CD4-positive, alpha-beta T cell treated with Interleukin-4 for 1 hour (primary cell): Measurements from ENCODE around the gene INPP5F.
A peak's percentile ranks its signal among the peaks of the same experiment; 100 is the strongest.
"Not testable (repeated sequence)": the region's sequence is repeated elsewhere in the genome, so short reads cannot be mapped to it uniquely, and the experiment has no call there.

Source experiments
- DNase-seq, 2 donors: peaks; one replicate each; pipeline ENCODE4 v3.0.0-alpha.2; 2020 to 2022

The INPP5F gene

DNA sequence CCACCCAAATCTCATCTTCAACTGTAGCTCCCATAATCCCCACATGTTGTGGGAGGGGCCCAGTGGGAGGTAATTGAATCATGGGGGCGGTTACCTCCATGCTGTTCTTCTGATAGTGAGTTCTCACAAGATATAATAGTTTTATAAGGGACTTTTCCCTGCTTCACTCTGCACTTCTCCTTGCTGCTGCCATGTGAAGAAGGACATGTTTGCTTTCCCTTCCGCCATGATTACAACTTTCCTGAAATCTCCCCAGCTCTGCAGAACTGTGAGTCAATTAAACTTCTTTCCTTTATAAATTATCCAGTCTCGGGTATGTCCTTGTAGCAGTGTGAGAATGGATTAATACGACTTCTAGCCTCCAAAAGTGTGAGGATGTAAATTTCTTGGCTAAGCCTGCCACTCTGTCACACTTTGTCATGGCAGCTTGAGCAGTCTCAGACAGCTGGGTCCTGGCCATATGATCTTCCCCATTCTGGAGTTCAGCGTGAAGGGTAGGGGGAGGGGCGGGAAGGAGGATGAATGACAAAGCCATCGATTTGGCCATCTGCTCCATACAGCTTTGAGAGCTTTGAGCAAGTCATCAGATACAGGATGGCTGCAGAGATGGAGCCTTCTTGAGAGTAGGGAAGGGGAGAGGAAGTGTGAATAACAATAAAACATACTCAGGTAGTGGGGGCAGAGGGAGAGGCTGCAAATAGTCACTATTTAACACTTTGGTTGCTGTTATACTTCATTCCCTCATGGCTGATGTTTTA lies 19.1 kb upstream of the INPP5F start:
- DNase-seq: no peak

DNA sequence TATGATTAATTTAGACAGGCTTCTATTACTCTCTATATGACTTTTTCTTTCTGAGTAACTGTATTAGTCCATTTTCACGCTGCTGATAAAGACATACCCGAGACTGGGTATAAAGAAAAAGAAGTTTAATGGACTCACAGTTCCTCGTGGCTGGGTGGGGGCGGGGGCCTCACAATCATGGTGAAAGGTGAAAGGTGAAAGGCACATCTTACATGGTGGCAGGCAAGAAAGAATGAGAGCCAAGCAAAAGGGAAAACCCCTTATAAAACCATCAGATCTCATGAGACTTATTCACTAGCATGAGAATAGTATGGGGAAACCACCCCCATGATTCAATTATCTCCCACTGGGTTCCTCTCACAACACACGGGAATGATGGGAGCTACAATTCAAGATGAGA lies 18.5 kb upstream of the INPP5F start:
- DNase-seq: not testable (repeated sequence)

DNA sequence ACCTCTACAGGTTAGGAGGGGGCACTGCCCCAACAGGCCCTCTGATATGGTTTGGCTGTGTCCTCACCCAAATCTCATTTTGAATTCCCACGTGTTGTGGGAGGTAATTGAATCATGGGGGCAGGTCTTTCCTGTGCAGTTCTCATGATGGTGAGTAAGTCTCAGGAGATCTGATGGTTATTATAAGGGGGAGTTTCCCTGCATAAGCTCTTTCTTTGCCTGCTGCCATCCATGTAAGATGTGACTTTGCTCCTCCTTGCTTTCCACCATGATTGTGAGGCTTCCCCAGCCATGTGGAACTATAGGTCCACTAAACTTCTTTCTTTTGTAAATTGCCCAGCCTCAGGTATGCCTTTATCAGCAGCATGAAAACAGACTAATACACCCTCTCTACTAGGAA lies 14.9 kb upstream of the INPP5F start:
- not testable (repeated sequence) for DNase-seq

DNA sequence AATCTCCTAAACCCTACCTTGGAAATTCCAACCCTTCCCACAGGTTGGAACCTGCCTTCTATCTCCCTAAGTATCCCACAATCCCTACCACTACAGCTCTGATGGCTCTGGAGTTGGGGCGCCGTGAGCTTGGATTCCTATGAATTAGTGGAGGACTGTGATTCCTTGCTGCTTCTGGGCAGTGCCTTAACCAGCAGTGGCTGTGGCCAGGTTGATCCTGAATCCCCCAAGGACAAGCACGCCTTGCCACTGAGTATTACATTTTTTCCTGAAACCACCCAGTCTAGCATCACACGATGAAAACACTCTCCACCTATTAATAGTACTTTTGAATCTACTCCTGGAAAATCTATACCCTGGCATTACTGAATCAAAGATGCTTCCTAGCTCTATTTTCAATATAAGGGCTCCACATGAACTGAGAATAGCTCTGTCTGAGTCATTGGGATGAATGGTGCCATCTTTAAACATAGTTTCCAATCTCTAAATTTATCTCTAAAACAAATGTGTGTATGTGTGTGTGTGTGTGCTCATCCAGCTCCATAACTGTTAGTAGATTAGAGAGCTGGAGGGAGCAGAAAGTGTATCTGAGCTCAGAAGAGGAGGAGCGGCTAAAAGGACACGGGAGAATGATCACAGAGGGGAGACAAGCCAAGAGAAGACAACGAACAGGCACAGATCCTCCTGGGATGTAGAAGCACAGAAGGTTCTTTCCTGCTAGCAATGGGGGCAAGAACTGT lies 11.9 kb upstream of the INPP5F start:
- DNase-seq: no peak

DNA sequence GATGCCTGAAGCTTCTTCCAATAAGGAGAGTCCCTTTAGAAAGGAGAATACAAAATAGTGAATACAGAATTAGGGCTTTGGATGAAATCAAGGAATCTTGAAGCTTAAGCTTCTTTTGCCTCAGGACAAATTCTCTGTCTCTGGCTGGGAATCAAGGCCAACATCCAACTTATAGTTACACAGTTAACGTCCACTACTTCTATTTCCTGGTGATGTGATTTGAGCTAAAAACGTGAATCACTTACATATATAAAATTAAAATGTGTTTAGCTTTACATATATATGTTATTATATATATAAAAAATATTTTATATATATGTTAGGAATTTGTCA lies 11.4 kb upstream of the INPP5F start:
- no peak for DNase-seq

DNA sequence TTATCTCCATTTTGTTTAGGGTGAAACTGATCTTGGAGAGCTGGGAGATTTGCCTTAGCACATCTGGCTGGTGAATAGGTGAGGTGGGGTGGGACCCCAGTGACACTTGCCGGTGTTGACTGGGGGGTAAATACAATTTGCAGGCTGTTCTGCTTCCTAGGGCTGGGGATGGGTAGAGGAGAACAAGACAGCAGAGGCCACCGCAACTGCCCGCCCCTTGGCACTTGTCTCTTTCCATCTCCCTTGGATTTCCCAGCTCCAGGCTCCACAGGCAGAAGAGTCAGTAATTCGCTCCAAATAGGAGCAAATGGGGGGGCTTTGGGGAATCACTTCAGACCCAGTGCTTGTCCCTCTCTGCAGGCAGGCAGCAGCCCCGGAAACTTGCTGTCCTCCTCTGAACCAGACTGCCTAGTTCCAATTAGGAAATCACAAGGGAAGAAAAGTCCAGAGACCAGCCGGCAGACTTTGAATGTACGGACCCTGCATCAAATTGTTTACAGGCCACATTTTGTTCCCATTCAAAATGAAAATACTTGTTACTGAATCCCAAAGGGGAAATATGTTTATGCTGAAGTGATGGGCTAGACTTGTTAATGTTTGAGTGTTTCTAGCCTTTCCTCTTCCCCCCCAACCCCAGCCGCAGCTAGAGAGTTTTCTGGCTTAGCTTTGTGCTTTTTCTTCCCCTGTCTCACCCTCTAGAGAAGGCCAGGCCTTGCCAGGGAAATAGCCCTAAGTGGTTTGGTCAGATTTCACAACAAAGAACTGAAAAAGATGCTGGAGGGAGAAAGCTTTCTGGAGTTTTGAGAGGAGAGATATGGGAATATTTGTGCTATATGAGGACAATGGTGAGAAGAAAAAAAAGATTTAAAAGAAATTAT lies 10.0 kb upstream of the INPP5F start:
- no peak for DNase-seq

DNA sequence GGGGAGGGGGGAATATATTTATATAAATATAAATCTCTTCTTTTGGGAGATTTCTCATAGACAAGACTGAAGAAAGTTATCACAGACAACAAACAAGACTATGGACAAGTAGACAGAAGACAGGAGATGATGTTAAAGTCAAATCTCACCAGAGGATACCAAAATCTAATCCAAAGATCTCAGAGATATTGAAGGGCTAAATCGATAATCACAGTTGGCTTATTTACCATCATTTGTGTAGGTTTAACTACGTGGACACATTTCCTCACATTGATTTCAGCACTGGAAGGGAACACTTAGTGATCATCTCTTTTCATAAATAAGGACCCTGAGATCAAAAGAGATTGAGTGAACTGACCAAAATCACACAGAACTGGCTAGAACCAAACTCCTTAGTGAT lies 2.7 kb upstream of the INPP5F start:
- DNase-seq: no peak

DNA sequence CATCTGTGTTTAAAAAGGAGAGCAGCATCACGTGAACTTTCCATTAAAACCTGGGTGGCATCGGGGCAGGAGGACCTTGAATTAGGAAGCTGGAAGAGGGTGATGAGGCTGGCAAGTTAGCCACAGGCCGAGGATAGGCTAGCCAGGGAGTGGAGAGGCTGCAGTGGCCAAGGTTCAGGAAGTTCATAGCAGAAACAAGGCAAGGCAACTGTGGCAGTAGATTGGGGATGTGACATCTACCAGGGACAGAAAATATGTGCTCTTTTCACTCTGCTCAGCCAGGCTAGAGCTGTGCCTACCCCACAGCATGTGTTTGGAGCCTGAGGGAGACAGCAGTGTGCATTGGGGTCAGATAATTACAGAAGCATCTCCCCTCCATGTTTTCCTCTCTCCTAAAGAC lies 2.2 kb upstream of the INPP5F start:
- DNase-seq: no peak

DNA sequence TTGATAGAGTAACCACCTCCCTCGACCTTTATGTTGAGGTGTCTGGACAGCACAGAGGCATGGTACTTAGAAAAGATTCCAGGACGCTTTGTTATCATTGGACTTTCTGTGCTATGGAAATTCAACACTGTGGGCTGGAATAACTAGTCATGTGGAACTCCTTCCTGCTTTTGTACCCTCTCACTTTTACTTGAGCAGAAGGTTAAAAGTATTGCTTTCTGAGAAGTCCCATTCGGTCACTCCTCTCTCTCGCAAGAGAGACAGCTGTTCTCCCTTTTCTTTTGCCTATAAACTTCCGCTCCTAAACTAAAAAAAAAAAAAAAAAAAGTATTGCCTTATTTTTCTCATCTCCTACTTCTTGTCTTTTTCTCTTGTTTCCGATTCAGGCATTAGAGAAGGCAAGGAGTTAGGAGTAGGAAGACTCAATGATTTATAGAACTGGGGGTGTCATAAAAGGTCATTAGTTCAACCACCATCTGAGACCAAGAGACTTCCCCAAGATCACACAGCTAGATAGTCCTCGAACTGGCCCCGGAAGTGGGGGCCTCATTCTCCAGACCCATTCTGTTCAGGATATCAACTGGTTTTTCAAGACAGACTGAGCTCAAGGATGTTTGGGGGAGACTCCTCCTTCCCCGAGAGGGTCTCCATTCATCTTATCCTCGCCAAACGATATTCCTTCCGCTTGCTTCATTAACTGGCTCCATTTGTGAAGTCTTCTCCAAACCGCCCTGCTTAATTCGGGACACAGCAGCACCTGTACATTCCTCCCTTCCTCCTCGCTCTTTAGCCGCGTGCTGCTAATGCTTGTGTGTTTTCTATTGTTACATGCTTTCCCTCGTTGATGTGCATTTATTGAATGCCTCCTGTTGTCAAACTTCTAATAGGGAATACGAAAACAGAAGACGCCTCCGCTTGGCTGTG lies 995 bp upstream of the INPP5F start:
- peak in 1 of 2 donors; percentile 21 for DNase-seq

DNA sequence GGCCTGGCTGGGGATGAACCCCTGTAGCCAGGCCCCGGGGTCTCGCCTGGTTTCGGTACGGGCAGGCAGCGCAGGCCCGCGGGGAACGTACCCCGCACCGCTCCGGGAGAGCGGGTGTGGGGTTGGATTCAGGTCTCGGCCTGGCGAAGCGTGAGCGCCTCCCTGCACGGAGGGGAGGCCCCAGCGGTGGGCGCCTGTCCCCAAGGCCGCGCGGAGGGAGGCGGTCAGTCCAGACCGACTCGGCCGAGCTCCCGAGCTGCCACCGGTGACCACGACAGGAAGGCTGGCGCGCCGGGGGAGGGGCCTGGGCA lies 378 bp upstream of the INPP5F start:
- no peak for DNase-seq

DNA sequence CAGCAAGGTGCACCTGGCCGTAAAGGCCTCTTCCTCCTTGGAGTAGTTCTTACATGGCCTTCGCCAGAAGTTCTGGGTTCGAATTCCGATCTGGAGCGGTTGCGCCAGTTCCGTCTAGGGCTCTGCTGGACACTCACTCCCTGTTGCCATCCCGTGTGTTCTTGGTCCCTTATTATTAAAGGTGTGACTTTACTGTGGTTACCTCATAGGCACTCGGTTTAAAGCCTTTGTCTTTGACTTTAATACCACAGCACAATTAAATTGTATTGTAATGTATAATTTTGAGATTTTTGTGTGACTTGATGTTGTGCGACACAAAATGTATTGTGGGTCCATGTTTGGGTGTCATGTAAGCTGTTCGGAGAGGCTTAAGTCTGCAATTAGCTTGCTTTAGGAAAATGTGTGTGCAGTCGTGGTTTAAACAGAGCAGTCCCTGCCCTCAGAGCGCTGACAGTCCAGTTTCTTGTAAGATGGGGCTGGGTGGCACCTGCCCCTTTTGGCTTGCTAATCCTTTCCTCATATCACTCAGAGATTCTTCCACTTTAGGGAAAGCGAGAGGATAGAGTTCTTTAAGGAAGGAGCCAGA lies 919 bp downstream of the INPP5F start:
- DNase-seq: no peak

DNA sequence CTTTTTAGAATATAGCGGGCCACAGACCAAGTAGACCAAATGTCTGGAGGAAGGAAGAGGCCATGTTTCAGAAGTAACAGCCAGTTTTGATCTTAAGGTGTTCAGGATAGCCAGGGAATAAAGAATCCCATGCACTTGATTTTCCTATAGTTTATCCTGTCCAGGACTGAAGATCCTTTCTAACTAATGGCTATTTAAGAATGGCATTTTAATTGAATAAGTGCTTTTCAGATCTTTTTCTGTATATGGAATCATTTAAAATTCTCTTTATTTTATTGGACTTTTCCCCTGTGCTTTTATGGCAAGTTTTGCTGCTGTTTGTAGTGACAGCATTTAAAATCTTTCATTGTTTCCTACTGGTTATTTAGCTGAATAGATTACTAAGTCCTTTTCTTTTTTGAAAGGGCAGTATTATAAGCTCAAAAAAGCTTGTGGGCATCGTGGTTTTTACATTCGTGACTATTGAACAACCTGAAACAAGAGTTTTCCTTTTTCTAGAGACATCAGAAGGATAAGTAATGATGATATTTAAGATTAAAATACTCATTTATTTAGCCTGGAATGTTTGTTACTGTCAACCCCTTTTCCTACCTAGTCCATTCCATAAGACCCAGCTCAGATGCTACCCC lies 2.4 kb downstream of the INPP5F start:
- DNase-seq: no peak

DNA sequence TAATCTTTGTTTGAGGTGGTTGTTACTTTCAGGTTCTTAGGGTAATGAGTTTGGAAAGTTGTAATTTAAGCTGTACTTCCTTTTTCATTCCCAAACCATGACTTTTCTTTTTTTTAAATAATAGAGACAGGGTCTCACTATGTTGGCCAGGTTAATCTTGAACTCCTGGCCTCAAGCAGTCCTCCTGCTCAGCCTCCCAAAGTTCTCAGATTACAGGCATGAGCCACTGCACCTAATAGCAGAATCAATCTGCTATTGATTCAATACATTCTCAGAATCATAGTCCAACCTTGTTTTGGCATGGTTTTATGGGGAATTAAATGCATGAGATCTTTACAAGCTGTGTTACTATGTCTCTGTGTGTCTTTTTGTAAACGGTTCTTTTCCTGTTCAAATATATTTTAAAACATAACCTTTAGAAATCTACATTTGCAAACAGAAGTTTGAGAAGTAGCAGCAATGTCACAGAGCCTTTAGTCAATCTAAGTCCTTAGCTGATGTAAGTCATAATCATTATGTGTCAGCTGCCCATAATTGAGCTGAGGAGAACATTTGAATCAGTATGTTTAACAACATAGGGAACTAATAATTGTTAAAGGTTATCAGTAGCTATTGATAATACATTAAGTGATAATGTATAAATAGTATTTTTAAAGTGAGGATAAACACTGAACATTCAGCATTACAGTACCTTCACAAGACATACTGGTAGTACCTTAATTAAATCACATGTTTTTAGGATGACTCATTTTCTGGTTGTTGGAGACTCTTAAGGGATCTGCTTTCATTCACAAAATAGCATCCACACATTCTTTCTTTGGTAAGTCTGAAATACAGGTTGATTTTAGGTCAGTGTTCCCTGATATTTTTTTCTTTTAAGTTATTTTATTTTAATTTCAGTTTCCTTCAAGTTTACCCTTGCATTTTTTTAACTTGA lies 8.8 kb downstream of the INPP5F start:
- no peak for DNase-seq

DNA sequence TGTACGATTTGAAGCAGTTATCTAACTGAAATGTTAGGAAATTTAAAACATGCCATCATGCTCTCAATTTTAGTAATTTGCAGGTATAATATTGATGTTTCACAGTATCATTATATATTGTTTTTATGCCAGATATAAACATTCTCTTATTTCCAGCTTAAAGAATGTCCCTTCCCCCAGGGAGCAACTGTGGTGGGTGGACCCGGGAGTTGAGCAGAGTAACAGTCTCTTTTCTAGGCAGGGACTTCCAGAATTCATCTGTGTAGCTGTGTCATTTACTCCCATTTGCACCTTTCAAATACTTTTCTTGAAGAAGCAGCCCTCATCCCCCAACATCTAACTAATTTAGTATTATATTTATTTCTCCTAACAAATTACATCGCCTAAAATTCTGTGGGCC lies 9.6 kb downstream of the INPP5F start:
- DNase-seq: no peak

DNA sequence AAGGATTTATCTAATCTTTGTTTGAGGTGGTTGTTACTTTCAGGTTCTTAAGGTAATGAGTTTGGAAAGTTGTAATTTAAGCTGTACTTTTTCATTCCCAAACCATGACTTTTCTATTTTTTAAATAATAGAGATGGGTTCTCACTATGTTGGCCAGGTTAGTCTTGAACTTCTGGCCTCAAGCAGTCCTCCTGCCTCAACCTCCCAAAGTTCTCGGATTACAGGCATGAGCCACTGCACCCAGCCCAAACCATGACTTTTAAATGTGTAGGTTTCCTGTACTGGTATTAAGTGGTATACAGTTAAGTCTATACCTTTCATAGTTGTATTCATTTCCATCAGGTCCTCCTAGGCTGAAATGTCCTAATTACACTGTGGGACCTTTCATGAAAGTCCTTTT lies 10.4 kb downstream of the INPP5F start:
- no peak for DNase-seq

DNA sequence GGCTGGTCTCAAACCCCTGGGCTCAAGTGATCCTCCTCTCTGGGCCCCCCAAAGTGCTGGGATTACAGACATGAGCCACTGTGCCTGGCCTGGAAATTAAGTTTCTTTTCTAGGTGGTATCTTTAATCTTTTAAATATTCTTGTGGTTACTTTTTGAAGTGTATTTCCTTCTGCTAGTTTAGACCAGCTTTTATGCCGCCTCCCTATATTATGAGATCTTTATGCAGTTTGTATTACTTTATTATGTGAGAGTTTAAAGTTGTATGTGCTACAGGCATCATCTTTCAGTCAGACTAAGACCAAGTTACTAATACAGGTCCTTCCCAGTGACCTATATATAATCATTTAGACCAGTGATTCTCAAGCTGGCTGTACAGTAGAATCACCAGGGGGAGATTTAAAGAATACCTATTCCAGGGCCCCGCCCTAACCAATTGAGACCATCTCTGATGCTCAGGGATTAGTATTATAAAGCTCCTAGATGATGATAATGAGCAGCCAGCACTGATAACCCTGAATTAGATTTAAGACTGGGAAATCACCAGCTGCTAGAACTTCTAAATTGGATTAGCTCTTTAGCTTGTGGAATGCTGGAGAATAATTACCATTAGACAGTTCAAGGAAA lies 11.3 kb downstream of the INPP5F start:
- no peak for DNase-seq

DNA sequence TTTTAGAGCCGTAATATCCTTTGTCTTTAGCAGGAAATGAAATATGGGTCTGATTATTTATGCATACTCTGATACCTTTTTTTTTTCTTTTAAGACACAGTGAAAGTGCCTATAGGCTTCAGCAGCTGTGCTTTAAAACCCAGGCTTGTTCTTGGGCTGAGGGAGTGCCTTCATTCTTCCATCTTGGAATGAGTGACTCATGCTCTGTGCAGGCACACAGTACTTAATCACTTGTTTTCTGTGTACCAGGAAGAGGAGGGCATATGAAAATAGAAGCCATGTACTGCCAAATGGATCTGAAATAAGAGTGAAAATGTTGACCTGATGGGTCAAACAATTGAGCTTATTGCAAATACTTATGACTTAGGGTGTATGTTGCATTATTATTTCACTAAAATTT lies 12.0 kb downstream of the INPP5F start:
- peak in 1 of 2 donors; percentile 9 for DNase-seq

DNA sequence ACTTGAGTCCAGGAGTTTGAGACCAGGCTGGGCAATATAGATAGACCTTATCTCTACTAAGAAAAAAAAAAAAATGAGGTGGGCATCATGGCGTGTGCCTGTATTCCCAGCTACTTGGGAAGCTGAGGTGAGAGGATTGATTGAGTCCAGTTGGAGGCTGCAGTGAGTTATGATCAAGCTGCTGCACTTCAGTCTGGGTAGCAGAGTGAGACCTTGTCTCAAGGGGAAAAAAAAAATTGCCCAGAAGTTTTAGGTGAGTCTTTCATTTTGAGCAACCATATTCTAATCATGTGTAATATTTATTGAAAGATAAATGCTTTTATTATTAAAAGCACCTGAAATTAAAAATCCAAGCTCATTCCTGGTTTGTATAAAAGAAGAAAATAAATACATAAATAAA lies 13.1 kb downstream of the INPP5F start:
- DNase-seq: no peak

DNA sequence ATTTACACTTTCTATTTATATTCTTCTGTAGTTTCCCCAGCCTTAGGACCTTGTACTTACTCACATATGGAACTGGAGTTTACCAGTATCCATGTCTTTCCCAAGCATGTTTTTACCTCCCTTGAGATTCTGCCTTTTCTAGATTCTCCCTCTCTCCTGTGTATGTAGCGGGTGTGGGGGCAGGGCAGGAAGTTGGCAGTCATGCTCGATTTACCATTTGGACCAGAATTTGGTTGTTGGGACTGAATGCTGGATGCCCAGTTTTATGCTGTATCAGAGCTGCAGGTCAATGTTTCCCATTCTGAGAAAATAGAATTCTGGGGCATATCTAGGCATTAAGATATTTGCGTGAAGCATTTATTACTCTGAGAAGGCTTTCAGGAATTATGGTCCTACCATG lies 14.2 kb downstream of the INPP5F start:
- DNase-seq: no peak

DNA sequence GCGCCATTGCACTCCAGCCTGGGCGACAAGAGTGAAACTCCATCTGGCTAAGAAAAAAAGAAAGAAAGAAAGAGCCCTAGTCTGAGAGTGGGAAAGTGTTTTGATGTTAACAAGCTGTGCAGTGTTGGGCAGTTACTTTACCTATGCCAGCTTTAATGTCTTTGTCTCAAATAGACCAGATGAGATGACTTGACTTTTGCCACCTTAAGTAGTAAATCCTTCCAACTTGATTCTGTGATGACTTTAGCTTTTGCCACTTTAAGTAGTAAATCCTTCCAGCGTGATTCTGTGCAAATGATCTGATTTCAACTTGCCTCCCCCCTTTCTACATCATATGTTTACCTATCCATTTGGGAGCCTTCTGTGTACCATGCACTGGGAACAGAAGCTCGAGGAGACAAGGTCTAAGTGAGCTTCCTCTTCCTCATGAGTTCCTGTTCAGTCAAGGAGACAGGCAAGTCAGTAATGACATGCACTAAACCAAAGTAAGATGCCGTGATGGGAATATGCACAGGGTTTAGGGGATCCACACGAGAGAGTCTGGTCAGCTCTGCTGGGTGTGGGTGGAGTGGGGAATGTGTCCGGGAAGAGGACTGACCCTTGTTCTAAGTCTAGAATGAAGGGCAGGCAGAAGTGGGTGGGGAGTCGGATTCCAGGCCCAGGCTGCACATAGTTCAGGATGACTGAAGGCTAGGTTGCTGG lies 17.2 kb downstream of the INPP5F start:
- DNase-seq: no peak
